C4-2B (cell line): ENCODE data around the gene FHOD1.

Experiments
- CTCF ChIP-seq: fragments of 450-650 bp; conservative IDR thresholded peaks from 2 replicates; pipeline ENCODE4 v1.5.1; 2017; ENCODE audit warnings: mild to moderate bottlenecking
- ZFX ChIP-seq: fragments of 450-650 bp; IDR thresholded peaks from 2 replicates; pipeline ENCODE4 v1.6.1; 2017

GRCh38 chr16:67228905-67229304 is 18.4 kb downstream of the FHOD1 start:
- TF ChIP-seq CTCF, result no peak
- TF ChIP-seq ZFX, result no peak
